Measurements from ENCODE around the gene AGBL3.

DNA sequence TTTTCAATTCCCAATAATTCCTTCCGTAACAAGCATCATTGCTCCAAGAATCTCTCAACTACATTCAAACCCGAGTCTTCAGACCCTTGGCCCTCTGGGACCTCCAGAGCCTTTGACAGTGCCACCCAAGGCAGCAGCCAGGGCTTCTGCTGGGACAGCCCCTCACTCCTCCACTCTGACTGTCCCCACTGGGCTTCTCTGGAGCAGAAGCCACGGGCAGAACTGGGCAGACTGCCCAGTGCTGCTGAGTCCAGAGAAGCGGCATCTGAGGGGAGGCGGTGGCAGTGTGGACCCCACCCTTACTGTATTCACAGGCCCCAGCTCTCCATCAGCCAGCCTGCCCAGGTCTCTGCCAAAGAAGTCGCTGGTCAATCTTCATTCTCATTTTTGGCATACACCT, 175.4 kb downstream of the AGBL3 start:
- TF ChIP-seq RAD21 (IDR thresholded peaks at IDR 0.05 in 1 of 2, conservative IDR thresholded peaks at IDR 0.05 in 1 of 2; ENCODE audit: low read depth in 2 of 2, low read length in 2 of 2) (no peak), SIN3A (conservative IDR thresholded peaks at IDR 0.05 in 1 of 2, IDR thresholded peaks at IDR 0.05 in 1 of 2; ENCODE audit: low read depth in 1 of 2, low read length in 2 of 2) (no peak), HDAC2 (IDR thresholded peaks at IDR 0.05; ENCODE audit: borderline replicate concordance in 1 of 2, low read depth in 2 of 2, low read length in 2 of 2) (no peak), GABPA (IDR thresholded peaks at IDR 0.05; ENCODE audit: borderline replicate concordance, insufficient read depth, low read length) (no peak)

Measured in H1 (cell line).